Vagina (tissue), 2 donors: ENCODE measurements around the gene ARPC5.

Experiments used
- POLR2A ChIP-seq, 2 donors: fragments of 450-650 bp; IDR thresholded peaks; one replicate each; pipeline ENCODE4 v1.6.1; 2017; ENCODE audit warnings: antibody characterized with exemption in 2 of 2, mild to moderate bottlenecking in 2 of 2, moderate library complexity in 2 of 2
- TF ChIP-seq, protein P1 (sequence below), 3 experiments: fragments of 450-650 bp in 2 of 3; fragments of 200-600 bp in 1 of 3; sonication (generic) in 1 of 3; IDR thresholded peaks; one replicate each; pipeline ENCODE4 v1.5.1; 2017 to 2019; ENCODE audit warnings: antibody characterized with exemption in 3 of 3, mild to moderate bottlenecking in 2 of 3, moderate library complexity in 2 of 3

DNA sequence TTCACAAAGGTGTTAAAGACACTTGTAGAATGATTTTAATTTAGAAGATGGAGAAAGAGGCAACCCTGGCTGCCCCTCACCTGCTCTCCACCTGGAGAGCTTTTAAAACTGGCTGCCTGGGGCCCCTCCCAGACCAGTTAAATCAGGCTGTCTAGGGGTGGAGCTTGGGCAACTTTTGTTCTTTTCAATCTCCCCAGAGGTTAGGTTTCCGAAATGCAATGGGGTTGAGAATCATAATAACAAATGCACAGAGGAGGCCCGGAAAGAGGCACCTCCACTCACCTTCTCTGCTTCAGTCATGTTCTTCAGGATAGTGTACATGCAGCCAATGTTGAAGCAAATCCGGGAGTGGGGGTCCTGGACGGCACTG lies 45.7 kb downstream of the ARPC5 start:
- TF ChIP-seq, protein P1, sequence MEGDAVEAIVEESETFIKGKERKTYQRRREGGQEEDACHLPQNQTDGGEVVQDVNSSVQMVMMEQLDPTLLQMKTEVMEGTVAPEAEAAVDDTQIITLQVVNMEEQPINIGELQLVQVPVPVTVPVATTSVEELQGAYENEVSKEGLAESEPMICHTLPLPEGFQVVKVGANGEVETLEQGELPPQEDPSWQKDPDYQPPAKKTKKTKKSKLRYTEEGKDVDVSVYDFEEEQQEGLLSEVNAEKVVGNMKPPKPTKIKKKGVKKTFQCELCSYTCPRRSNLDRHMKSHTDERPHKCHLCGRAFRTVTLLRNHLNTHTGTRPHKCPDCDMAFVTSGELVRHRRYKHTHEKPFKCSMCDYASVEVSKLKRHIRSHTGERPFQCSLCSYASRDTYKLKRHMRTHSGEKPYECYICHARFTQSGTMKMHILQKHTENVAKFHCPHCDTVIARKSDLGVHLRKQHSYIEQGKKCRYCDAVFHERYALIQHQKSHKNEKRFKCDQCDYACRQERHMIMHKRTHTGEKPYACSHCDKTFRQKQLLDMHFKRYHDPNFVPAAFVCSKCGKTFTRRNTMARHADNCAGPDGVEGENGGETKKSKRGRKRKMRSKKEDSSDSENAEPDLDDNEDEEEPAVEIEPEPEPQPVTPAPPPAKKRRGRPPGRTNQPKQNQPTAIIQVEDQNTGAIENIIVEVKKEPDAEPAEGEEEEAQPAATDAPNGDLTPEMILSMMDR (IDR thresholded peaks at IDR 0.05), result no peak
- no peak for TF ChIP-seq POLR2A (IDR thresholded peaks at IDR 0.05)
